ENCODE results near the gene STK32B.

DNA sequence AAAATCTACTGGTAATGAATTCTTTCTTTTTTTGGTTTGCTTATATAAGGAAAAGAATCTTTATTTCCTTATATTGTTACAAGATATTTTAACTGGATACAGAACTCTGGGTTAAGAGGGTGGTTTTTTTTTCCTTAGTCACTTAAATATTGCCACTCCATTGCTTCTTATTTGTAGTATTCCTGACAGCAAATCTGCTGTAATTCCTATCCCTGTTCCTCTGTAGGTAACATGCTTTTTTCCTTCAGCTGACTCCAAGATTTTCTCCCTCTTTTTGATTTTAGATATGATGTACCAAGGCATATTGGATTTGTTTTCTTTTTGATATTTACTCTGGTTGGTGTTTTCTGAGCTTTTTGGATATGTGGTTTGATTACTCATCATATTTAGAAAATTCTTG, 378.5 kb downstream of the STK32B start:
- no peak for TF ChIP-seq POLR2A (IDR thresholded peaks at IDR 0.05)
- TF ChIP-seq, protein P1, sequence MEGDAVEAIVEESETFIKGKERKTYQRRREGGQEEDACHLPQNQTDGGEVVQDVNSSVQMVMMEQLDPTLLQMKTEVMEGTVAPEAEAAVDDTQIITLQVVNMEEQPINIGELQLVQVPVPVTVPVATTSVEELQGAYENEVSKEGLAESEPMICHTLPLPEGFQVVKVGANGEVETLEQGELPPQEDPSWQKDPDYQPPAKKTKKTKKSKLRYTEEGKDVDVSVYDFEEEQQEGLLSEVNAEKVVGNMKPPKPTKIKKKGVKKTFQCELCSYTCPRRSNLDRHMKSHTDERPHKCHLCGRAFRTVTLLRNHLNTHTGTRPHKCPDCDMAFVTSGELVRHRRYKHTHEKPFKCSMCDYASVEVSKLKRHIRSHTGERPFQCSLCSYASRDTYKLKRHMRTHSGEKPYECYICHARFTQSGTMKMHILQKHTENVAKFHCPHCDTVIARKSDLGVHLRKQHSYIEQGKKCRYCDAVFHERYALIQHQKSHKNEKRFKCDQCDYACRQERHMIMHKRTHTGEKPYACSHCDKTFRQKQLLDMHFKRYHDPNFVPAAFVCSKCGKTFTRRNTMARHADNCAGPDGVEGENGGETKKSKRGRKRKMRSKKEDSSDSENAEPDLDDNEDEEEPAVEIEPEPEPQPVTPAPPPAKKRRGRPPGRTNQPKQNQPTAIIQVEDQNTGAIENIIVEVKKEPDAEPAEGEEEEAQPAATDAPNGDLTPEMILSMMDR (IDR thresholded peaks at IDR 0.05), result no peak
